HG02852 (cell line): Measurements from ENCODE around the gene ERP44.
"Not testable (repeated sequence)": the region's sequence is repeated elsewhere in the genome, so short reads cannot be mapped to it uniquely, and the experiment has no call there.

Source experiments
- ATAC-seq: cut with Tn5 transposase; IDR thresholded peaks from one replicate; pipeline ENCODE4 v1.9.1; 2021; ENCODE audit warnings: mild to moderate bottlenecking, moderate library complexity; ENCODE audit not compliant: unreplicated experiment

Gene ERP44

DNA sequence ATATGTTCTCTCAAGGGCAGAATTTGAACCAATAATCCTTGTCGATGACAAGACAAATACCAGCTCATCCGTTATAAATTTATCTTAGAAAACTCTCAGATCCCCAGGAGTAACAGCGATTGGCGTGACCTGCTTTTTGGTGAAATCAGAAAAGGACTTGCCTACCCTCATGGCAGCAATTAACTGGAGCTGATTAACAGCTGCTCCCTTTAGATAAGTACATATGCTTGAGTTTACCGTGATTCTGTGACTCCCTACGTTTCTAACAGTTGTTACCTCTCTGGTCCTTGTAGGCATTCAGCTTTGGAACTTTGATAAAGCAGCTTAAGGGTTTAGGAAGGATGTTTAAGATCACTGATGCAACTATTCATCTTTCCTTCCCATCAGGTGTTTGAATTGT is 2.8 kb upstream of the ERP44 start:
- no peak for ATAC-seq

- no peak for ATAC-seq
Measured at GRCh38 chr9:100100146-100100667, 1.4 kb upstream of the ERP44 start.

DNA sequence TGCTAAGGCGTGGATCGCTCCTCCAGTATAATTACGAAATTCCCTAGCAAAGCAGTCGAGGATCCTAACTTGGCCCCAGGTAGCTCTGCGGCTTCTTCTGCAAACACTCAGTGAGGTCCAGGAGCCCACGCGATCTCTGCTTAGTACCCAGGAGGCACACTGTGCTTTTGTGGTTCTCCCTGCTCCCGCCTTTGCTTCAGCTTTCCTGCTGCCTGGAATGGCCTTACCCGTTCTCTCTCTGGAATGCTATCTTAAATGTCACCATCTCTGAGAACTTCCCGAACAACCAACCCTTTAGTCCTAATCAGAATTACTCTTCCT is 882 bp upstream of the ERP44 start:
- peak; percentile 1 for ATAC-seq

DNA sequence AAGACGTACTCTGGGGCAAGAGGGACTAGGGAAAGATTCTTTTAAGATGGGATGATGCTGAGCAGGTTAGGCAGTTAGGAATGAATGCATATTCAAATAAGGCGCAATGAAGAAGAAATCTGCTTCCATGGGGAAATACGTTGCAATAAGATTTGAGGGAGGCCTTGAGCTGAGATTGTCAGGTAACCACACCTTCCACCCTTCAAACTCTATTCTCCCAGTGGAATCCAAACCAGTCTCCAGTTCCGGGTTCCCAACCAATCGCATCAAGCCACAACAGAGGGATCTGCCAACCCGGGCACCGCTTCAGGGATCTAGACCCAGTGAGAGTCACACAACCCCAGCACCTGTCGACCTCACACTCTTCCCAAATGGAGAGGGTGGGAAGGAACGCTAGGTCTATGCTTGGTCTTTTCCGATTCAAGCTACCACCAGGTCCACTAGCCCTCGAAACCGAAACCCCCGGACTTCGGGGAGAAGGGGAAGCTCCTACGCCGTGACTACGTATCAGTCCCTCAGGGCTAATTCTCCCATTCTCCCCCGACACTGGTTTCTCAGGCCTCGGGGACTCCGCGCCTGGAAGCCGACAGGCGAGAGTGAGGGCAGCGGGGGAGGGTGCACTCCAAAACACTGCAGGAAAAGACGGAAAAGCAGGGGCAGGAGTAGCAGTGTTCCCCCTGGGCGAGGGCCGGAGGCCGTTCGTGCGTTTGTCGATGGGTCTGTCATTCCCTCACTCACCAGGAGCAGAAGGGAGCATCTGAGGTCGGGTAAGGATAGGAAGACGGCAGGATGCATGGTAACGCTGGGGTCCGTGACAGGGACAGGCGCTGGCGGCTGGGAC is 534 bp downstream of the ERP44 start:
- ATAC-seq: peak; percentile 7

DNA sequence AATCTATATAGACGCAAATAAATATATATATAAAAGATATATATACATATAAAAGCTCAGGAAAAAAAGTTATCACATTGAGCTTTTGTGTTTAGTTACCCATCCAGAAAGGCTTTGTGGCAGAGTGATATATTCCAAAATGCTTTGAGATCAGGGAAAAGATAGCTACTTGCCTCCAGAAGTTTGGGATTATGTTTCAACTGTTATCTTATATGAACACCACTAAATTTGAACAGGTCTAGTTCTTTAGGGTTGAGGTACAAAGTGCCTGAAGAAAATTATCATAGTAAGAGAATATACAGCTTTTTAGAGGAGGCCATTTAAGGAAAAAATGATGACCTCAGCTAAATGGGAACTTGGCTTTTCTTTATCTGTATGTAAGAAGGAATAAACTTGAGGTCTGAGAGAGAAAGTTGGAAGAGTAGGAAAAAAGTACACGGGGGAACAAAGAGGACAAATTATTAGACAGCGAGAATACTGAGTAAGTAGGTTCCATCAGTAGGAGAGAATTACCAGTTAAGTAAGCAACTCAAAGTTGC is 2.4 kb downstream of the ERP44 start:
- ATAC-seq: no peak

DNA sequence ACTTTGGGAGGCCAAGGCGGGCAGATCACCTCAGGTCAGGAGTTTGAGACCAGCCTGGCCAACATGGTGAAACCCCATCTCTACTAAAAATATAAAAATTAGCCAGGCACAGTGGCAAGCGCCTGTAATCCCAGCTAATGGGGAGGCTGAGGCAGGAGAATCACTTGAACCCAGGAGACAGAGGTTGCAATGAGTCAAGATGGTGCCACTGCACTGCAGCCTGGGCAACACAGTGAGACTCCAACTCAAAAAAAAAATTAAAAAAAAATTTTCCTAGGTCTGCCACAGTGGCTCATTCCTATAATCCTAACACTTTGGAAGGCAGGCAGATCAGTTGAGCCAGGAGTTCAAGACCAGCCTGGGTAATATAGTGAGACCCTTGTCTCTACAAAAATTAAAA is 4.4 kb downstream of the ERP44 start:
- ATAC-seq: not testable (repeated sequence)

- ATAC-seq: no peak
Measured at GRCh38 chr9:100092066-100092465, 6.7 kb downstream of the ERP44 start.

DNA sequence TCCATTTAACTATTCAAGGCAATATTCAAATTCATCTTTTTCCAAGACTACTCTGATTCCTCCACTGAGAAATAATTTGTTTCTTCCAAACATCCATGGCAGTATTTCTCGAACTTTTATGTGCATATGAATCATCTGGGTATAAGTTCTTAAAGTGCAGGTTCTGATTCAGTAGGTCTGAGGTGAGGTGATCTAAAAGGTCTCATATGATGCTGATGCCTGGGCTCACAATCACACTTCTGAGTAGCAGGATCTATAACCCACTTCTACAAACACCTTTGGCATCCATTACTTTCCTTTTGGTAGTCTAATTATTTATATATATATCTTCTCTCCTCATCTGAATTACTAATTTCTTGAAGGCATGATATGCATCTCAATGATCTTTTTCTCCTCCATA is 7.2 kb downstream of the ERP44 start:
- no peak for ATAC-seq

- ATAC-seq: no peak
Measured at GRCh38 chr9:100090880-100091279, 7.9 kb downstream of the ERP44 start.

DNA sequence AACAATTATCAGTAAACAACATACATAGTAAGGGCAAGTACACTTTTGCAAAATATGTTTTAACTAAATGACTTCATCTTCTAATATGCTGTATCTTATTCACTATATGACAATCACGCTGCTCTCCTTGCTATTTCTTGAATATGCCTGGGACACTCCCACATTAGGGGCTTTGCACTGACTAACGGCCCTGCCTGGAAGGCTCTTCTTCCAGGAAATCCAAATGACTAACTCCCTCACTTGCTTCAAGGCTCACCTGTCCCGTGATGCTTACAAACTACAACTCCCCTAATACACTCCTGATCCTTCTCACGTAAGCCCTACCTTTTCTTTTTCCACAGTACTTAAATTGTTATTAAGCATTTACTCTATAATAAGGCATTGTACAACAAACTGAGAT is 10.6 kb downstream of the ERP44 start:
- no peak for ATAC-seq

DNA sequence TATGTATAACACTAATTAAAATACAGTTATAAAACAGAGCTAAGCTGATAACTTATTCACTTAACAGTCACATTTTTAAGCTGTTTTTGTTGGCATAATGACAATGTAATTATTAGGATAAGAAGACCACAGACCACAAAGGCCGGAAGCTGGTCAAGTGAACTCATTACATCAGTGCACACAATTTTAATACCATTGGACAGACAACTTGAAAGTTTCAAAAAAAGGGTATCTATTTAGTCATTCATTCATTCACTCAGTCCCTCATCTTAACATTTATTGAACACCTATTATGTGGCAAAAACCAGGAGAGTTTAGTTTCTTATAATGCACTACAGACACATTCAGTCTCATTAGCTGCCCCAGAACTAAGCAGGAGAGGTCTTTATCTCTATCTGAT is 11.6 kb downstream of the ERP44 start:
- ATAC-seq: no peak

GRCh38 chr9:100086097-100086635 is 12.6 kb downstream of the ERP44 start:
- ATAC-seq: no peak

DNA sequence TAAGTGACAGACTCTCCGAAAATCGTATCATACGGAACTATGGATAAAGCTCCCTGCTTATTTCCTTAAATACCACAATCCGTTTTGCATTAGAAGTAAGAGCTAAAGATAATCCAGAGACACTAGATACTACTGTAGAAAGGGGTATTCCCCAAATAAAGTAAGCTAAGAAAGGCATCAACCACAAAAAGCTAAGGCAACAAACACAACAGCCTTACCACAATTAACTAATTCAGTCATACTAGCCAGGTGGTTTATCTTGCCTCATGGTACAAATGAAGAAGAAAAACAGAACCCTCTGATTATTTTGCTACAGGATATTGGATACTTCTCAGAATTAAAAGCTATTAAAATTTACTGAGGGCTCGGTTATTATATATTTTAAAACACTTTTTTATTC is 14.1 kb downstream of the ERP44 start:
- ATAC-seq: peak; percentile 81

DNA sequence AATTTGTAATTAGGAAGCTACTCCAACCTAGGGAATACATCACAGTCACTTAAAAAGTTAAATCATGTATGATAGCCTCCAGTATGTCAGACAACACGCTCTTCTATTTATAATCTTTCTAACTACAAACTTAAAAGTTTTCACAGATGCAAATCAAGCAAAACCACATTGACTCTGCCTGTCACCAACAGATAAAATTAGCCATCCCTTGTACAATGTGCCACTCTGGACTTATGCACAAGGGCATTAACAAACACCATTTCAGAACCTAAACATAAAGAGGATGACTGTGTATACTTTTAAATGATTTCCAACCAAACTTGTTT is 14.7 kb downstream of the ERP44 start:
- ATAC-seq: peak; percentile 57

GRCh38 chr9:100083448-100084127 is 15.2 kb downstream of the ERP44 start:
- peak; percentile 44 for ATAC-seq

DNA sequence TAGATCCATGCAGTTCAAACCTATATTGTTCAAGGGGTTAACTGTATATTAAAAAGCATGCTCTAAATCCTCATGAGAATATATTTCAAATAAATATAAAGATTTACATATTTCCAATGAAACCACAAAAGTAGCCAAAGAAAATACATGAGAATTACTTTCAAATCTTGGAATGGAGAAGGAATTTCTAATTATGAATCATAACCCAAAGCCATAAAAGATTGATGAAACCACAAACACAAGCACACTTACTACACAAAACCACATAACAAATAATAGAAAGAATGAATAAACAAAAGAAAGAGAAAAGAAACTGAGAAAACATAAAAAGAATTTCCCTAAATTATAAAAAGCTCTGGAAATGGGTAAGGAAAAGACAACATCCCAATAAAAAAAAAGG is 16.0 kb downstream of the ERP44 start:
- no peak for ATAC-seq

DNA sequence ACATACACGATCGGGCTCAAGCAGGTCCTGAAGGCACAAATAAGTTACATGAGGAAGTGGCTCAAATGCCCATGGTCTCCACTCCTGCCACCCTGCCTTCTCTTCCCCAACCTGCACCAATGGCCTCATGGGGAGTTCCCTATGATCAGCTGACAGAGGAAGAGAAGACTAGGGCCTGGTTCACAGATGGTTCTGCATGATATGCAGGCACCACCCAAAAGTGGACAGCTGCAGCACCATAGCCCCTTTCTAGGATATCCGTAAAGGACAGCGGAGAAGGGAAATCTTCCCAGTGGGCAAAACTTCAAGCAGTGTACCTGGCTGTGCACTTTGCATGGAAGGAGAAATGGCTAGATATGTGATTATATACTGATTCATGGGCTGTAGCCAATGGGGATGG is 22.5 kb downstream of the ERP44 start:
- not testable (repeated sequence) for ATAC-seq

- ATAC-seq: no peak
Measured at GRCh38 chr9:100074989-100075388, 23.8 kb downstream of the ERP44 start.

- no peak for ATAC-seq
Measured at GRCh38 chr9:100074093-100074492, 24.7 kb downstream of the ERP44 start.

- no peak for ATAC-seq
Measured at GRCh38 chr9:100072805-100073204, 26.0 kb downstream of the ERP44 start.

DNA sequence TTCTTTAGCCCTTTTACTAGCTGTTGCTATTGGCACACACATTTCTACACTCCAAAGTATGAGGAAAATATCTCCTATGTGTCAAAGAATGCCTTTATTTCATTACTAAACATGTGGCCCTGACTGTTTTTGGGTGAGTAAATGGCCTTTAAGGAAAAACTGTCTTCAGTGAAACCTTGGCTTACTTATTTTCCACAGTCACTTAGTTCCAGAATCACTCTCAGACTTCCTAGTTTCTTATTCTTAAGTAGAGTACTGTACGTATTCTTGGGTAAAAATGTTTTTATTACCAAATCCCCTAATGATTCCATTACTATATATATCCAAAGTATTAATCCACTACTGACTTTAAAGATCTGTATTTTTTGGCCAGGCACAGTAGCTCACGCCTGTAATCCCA is 27.5 kb downstream of the ERP44 start:
- ATAC-seq: no peak
